GM19467 (cell line): ENCODE results near the gene KRTAP20-3.

ENCODE experiments used
- ATAC-seq: cut with Tn5 transposase; IDR thresholded peaks from one replicate; pipeline ENCODE4 v1.9.1; 2021; ENCODE audit warnings: mild to moderate bottlenecking, moderate library complexity; ENCODE audit not compliant: unreplicated experiment

The KRTAP20-3 gene

GRCh38 chr21:30676737-30677136, 34.1 kb downstream of the KRTAP20-3 start:
- no peak for ATAC-seq

GRCh38 chr21:30680586-30680985, 37.9 kb downstream of the KRTAP20-3 start:
- ATAC-seq = no peak

GRCh38 chr21:30684506-30684905, 41.8 kb downstream of the KRTAP20-3 start:
- ATAC-seq = no peak

- ATAC-seq = no peak
Observed at GRCh38 chr21:30689822-30690221, 47.2 kb downstream of the KRTAP20-3 start.
